ENCODE measurements around the gene FZD8.

Gene FZD8

GRCh38 chr10:35684586-35684985 is 42.5 kb upstream of the FZD8 start:
- Histone ChIP-seq H3K4me1 (ENCODE audit: control insufficient read depth, low read depth, low read length) (no peaks in the 10 kb centered on the region), H3K23ac (ENCODE audit: low read length) (no peak overlapping the region), H3K18ac (ENCODE audit: low read length) (peak overlapping the region; percentile 39), H3K4ac (ENCODE audit: low read depth, low read length) (no peak overlapping the region), H3K36me3 (ENCODE audit: control insufficient read depth, insufficient read depth, low read length) (no peaks in the 10 kb centered on the region), H3K79me1 (ENCODE audit: low read length) (no peaks in the 10 kb centered on the region), H2AK5ac (ENCODE audit: low read length) (no peak overlapping the region), H3K9ac (ENCODE audit: low read length) (no peak overlapping the region), H3K4me3 (ENCODE audit: low read length) (no peak overlapping the region), H3K27me3 (ENCODE audit: insufficient read depth, low read length, poor library complexity) (no peaks in the 10 kb centered on the region), H4K8ac (ENCODE audit: low read depth, low read length) (no peak overlapping the region), H2BK15ac (replicated peaks; ENCODE audit: low read depth) (no peak overlapping the region), H3K56ac (ENCODE audit: low read length) (no peak overlapping the region), H3K27ac (ENCODE audit: low read depth, low read length) (no peak overlapping the region), H4K5ac (ENCODE audit: low read length) (no peak overlapping the region), H3K4me2 (ENCODE audit: low read length) (no peak overlapping the region), H2BK5ac (ENCODE audit: low read length) (no peak overlapping the region), H3K79me2 (ENCODE audit: control insufficient read depth, insufficient read depth, low read length) (no peaks in the 10 kb centered on the region), H2BK120ac (ENCODE audit: low read depth, low read length) (no peak overlapping the region)
- DNase-seq, result no peak
- no CpG with 5 or more reads among the region's 5 CpGs for WGBS (ENCODE audit: extremely low coverage, insufficient coverage, low lambda C conversion rate)

GRCh38 chr10:35675846-35676245 is 33.8 kb upstream of the FZD8 start:
- no peak overlapping the region for H3K9ac ChIP-seq (ENCODE audit: low read length)
- H2AK5ac ChIP-seq (ENCODE audit: low read length), result no peak overlapping the region
- no peak overlapping the region for H3K23ac ChIP-seq (ENCODE audit: low read length)
- no peak overlapping the region for H3K4ac ChIP-seq (ENCODE audit: low read depth, low read length)
- WGBS (ENCODE audit: extremely low coverage, insufficient coverage, low lambda C conversion rate), result no CpG with 5 or more reads among the region's 1 CpG
- no peak overlapping the region for H2BK15ac ChIP-seq (replicated peaks; ENCODE audit: low read depth)
- H3K4me2 ChIP-seq (ENCODE audit: low read length), result no peak overlapping the region
- no peak overlapping the region for H4K8ac ChIP-seq (ENCODE audit: low read depth, low read length)
- no peak overlapping the region for H2BK5ac ChIP-seq (ENCODE audit: low read length)
- no peak overlapping the region for H3K56ac ChIP-seq (ENCODE audit: low read length)
- H3K18ac ChIP-seq (ENCODE audit: low read length), result no peak overlapping the region
- H3K36me3 ChIP-seq (ENCODE audit: control insufficient read depth, insufficient read depth, low read length), result no peaks in the 10 kb centered on the region
- H3K27me3 ChIP-seq (ENCODE audit: insufficient read depth, low read length, poor library complexity), result no peaks in the 10 kb centered on the region
- no peaks in the 10 kb centered on the region for H3K79me2 ChIP-seq (ENCODE audit: control insufficient read depth, insufficient read depth, low read length)
- no peak for DNase-seq
- no peaks in the 10 kb centered on the region for H3K4me1 ChIP-seq (ENCODE audit: control insufficient read depth, low read depth, low read length)
- H2BK120ac ChIP-seq (ENCODE audit: low read depth, low read length), result no peak overlapping the region
- H4K5ac ChIP-seq (ENCODE audit: low read length), result no peak overlapping the region
- no peaks in the 10 kb centered on the region for H3K79me1 ChIP-seq (ENCODE audit: low read length)
- H3K27ac ChIP-seq (ENCODE audit: low read depth, low read length), result no peak overlapping the region
- no peak overlapping the region for H3K4me3 ChIP-seq (ENCODE audit: low read length)

GRCh38 chr10:35674843-35675242 is 32.7 kb upstream of the FZD8 start:
- Histone ChIP-seq H4K5ac (ENCODE audit: low read length) (no peak overlapping the region), H3K4me3 (ENCODE audit: low read length) (no peak overlapping the region), H3K4me1 (ENCODE audit: control insufficient read depth, low read depth, low read length) (no peaks in the 10 kb centered on the region), H3K4ac (ENCODE audit: low read depth, low read length) (no peak overlapping the region), H2AK5ac (ENCODE audit: low read length) (no peak overlapping the region), H3K79me2 (ENCODE audit: control insufficient read depth, insufficient read depth, low read length) (no peaks in the 10 kb centered on the region), H3K18ac (ENCODE audit: low read length) (no peak overlapping the region), H3K27ac (ENCODE audit: low read depth, low read length) (no peak overlapping the region), H2BK5ac (ENCODE audit: low read length) (no peak overlapping the region), H4K8ac (ENCODE audit: low read depth, low read length) (no peak overlapping the region), H3K9ac (ENCODE audit: low read length) (no peak overlapping the region), H2BK15ac (replicated peaks; ENCODE audit: low read depth) (no peak overlapping the region), H3K23ac (ENCODE audit: low read length) (no peak overlapping the region), H2BK120ac (ENCODE audit: low read depth, low read length) (no peak overlapping the region), H3K4me2 (ENCODE audit: low read length) (no peak overlapping the region), H3K56ac (ENCODE audit: low read length) (no peak overlapping the region), H3K36me3 (ENCODE audit: control insufficient read depth, insufficient read depth, low read length) (no peaks in the 10 kb centered on the region), H3K79me1 (ENCODE audit: low read length) (no peaks in the 10 kb centered on the region), H3K27me3 (ENCODE audit: insufficient read depth, low read length, poor library complexity) (no peaks in the 10 kb centered on the region)
- DNase-seq, result no peak

GRCh38 chr10:35668865-35669650 is 27.0 kb upstream of the FZD8 start:
- Histone ChIP-seq H2BK120ac (ENCODE audit: low read depth, low read length) (no peak overlapping the region), H3K4me2 (ENCODE audit: low read length) (no peak overlapping the region), H3K4ac (ENCODE audit: low read depth, low read length) (no peak overlapping the region), H2AK5ac (ENCODE audit: low read length) (no peak overlapping the region), H3K79me1 (ENCODE audit: low read length) (no peaks in the 10 kb centered on the region), H3K23ac (ENCODE audit: low read length) (no peak overlapping the region), H3K18ac (ENCODE audit: low read length) (no peak overlapping the region), H3K36me3 (ENCODE audit: control insufficient read depth, insufficient read depth, low read length) (no peaks in the 10 kb centered on the region), H2BK5ac (ENCODE audit: low read length) (no peak overlapping the region), H4K5ac (ENCODE audit: low read length) (no peak overlapping the region), H2BK15ac (replicated peaks; ENCODE audit: low read depth) (no peak overlapping the region), H3K79me2 (ENCODE audit: control insufficient read depth, insufficient read depth, low read length) (no peaks in the 10 kb centered on the region), H3K4me3 (ENCODE audit: low read length) (no peak overlapping the region), H3K4me1 (ENCODE audit: control insufficient read depth, low read depth, low read length) (no peaks in the 10 kb centered on the region), H3K27me3 (ENCODE audit: insufficient read depth, low read length, poor library complexity) (no peaks in the 10 kb centered on the region), H4K8ac (ENCODE audit: low read depth, low read length) (no peak overlapping the region), H3K9ac (ENCODE audit: low read length) (no peak overlapping the region), H3K27ac (ENCODE audit: low read depth, low read length) (no peak overlapping the region), H3K56ac (ENCODE audit: low read length) (no peak overlapping the region)
- no peak for DNase-seq
- WGBS (ENCODE audit: extremely low coverage, insufficient coverage, low lambda C conversion rate), result no CpG with 5 or more reads among the region's 13 CpGs

- no peak overlapping the region for H3K27ac ChIP-seq (ENCODE audit: low read depth, low read length)
- WGBS (ENCODE audit: extremely low coverage, insufficient coverage, low lambda C conversion rate), result no CpG with 5 or more reads among the region's 9 CpGs
- no peak overlapping the region for H3K56ac ChIP-seq (ENCODE audit: low read length)
- no peak overlapping the region for H2AK5ac ChIP-seq (ENCODE audit: low read length)
- no peak overlapping the region for H2BK5ac ChIP-seq (ENCODE audit: low read length)
- H3K4me3 ChIP-seq (ENCODE audit: low read length), result no peak overlapping the region
- H3K23ac ChIP-seq (ENCODE audit: low read length), result no peak overlapping the region
- H3K27me3 ChIP-seq (ENCODE audit: insufficient read depth, low read length, poor library complexity), result no peaks in the 10 kb centered on the region
- H3K79me2 ChIP-seq (ENCODE audit: control insufficient read depth, insufficient read depth, low read length), result no peaks in the 10 kb centered on the region
- H4K5ac ChIP-seq (ENCODE audit: low read length), result no peak overlapping the region
- no peaks in the 10 kb centered on the region for H3K79me1 ChIP-seq (ENCODE audit: low read length)
- H2BK120ac ChIP-seq (ENCODE audit: low read depth, low read length), result no peak overlapping the region
- H2BK15ac ChIP-seq (replicated peaks; ENCODE audit: low read depth), result no peak overlapping the region
- no peak overlapping the region for H3K18ac ChIP-seq (ENCODE audit: low read length)
- no peak overlapping the region for H3K4me2 ChIP-seq (ENCODE audit: low read length)
- H3K4me1 ChIP-seq (ENCODE audit: control insufficient read depth, low read depth, low read length), result no peaks in the 10 kb centered on the region
- no peak overlapping the region for H3K4ac ChIP-seq (ENCODE audit: low read depth, low read length)
- no peaks in the 10 kb centered on the region for H3K36me3 ChIP-seq (ENCODE audit: control insufficient read depth, insufficient read depth, low read length)
- no peak for DNase-seq
- H4K8ac ChIP-seq (ENCODE audit: low read depth, low read length), result no peak overlapping the region
- H3K9ac ChIP-seq (ENCODE audit: low read length), result no peak overlapping the region
These were observed 25.9 kb upstream of the FZD8 start for GRCh38 chr10:35667971-35668370.

- no peak overlapping the region for H3K4me3 ChIP-seq (ENCODE audit: low read length)
- H3K4ac ChIP-seq (ENCODE audit: low read depth, low read length), result no peak overlapping the region
- no peak overlapping the region for H2AK5ac ChIP-seq (ENCODE audit: low read length)
- no peak overlapping the region for H4K8ac ChIP-seq (ENCODE audit: low read depth, low read length)
- no peak overlapping the region for H2BK120ac ChIP-seq (ENCODE audit: low read depth, low read length)
- H3K4me2 ChIP-seq (ENCODE audit: low read length), result no peak overlapping the region
- H3K56ac ChIP-seq (ENCODE audit: low read length), result no peak overlapping the region
- WGBS (ENCODE audit: extremely low coverage, insufficient coverage, low lambda C conversion rate), result no CpG with 5 or more reads among the region's 4 CpGs
- H3K27ac ChIP-seq (ENCODE audit: low read depth, low read length), result no peak overlapping the region
- no peak overlapping the region for H3K23ac ChIP-seq (ENCODE audit: low read length)
- H3K18ac ChIP-seq (ENCODE audit: low read length), result no peak overlapping the region
- H3K36me3 ChIP-seq (ENCODE audit: control insufficient read depth, insufficient read depth, low read length), result no peaks in the 10 kb centered on the region
- no peaks in the 10 kb centered on the region for H3K4me1 ChIP-seq (ENCODE audit: control insufficient read depth, low read depth, low read length)
- H2BK5ac ChIP-seq (ENCODE audit: low read length), result no peak overlapping the region
- no peak overlapping the region for H4K5ac ChIP-seq (ENCODE audit: low read length)
- no peak overlapping the region for H3K9ac ChIP-seq (ENCODE audit: low read length)
- H3K27me3 ChIP-seq (ENCODE audit: insufficient read depth, low read length, poor library complexity), result no peaks in the 10 kb centered on the region
- H3K79me1 ChIP-seq (ENCODE audit: low read length), result no peaks in the 10 kb centered on the region
- no peak overlapping the region for H2BK15ac ChIP-seq (replicated peaks; ENCODE audit: low read depth)
- no peak for DNase-seq
- H3K79me2 ChIP-seq (ENCODE audit: control insufficient read depth, insufficient read depth, low read length), result no peaks in the 10 kb centered on the region
These were observed 25.3 kb upstream of the FZD8 start for GRCh38 chr10:35667270-35667889.
